GM10847 (cell line): Measurements from ENCODE around the gene ARID4B.

Experiments
- POLR2A ChIP-seq: IDR thresholded peaks from 2 replicates; pipeline ENCODE4 v1.6.1; 2011; ENCODE audit not compliant: insufficient read length; ENCODE audit errors: extremely low read depth

Gene ARID4B

DNA sequence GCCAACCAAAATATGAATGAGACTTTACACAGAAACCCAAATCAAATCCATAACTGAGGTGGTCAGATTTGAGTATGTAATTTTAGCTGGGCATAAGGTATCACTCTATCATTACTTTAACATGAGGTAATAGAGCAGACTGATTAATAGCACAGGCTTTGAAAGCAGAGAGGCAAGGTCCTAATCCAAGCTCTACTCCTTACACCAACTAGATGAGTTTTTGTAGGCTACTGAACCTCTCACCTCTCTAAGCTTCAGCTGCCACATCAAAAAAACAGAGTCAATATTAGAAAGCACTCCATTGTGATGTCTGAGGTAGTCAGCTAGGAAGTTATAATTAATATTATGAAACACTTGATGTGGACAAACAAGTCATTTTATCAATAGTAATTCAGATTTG lies 63.7 kb downstream of the ARID4B start:
- TF ChIP-seq POLR2A = no peak

DNA sequence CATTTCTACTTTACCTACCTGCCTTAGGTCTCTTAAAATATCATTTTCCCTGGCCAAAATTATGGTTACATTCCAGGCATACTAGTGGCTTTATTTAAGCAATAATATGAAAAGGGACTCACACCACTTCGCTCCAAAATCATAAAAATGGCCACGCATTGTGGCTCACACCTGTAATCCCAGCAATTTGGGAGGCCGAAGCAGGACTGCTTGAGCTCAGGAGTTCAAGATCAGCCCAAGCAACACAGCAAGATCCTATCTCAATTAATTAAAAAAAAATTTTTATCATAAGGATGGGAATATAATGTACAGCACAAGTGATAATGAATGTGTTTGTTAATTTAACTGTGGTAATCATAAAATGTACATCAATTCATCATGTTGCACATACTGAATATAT lies 65.4 kb downstream of the ARID4B start:
- no peak for TF ChIP-seq POLR2A

DNA sequence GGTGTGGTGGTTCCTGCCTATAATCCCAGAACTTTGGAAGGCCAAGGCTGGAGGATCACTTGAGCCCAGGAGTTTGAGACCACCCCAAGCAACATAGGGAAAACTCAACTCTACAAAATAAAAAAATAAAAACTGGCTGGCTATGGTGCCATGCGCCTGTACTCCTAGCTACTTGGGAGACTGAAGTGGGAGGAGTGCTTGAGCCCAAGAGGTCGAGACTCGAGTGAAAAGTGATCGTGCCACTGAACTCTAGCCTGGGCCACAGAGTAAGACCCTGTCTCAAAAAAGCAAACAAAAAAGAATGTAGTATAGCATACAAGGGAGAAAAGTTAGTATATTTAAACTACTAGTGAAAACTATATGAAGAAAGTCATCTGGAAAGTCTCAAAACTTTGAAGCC lies 66.7 kb downstream of the ARID4B start:
- no peak for TF ChIP-seq POLR2A

DNA sequence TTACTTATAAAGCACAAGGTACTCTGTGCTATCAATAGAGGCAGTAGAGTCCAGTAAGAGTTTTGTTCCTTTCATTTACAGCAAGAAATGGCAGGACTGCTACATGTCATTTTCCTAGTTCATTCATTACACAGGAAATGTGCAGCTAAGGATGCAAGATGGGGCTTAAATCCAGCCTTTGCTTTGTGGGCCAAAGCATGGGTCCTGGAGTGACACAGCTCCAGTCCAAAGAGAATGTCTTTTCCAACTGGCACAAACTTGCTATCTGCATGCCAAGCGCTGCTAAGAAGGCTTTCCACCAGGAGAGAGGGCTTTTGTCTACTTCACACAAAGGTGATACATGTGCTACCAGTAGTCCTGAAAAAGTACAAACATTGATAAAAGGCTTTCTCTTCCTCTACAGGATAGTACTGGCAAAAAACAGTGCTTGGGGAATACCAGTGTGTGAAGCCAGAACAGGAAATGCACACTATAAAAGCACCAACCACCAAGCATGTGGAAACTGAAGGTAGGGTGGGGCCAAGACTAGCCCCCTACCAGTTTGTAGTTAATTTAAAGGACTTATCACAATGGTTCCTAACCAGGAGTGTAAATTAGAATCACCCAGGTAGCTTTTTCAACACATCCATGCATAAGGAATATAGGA lies 68.7 kb downstream of the ARID4B start:
- no peak for TF ChIP-seq POLR2A

DNA sequence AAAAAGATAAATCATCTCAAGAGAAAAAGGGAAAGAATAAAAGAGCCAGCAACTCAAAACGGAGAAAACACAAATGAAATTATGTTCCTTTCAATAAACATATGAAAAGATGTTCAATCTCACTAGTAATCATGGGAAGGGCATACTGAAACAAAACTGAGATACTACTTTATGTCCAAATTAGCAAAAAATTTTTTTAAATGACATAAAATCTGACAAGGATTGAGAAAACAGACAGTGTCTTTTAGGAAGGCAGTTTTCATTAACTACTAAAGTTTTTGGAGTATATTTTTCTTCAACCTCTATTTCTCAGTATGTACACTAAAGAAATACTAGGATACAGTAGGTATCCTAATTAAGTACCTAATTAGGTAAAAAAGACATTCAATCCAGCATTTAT lies 73.3 kb downstream of the ARID4B start:
- TF ChIP-seq POLR2A = no peak

DNA sequence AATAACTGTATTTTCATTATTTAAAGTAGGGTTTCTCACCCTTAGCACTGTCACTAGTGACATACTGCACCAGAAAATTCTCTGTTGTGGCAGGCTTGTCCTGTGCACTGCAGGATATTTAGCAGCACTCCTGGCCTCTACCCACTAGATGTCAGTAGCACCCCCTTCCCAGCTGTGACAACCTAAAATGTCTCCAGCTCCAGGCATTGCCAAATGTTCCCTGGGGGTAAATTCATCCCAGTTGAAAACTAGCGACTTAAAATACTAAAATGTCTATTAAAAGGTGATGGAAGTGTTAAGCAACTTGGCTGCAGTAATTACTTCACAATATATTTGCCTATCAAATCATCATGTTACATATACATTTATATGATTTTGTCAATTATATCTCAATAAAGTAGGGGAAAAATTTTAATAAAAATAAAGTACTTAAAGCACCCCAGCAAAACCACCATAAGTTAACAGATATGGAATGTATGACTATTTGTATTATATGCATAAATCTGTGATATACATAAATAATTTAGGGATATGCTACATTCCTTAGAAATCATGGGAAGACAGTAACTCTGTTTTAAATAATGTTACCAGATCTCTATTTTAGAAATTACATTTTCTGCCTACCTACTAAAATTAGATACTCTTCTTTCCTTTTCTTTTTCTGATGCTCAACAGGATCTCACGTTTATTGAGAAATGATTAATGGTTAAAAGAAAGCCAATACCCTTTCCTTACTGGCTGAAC lies 74.6 kb downstream of the ARID4B start:
- no peak for TF ChIP-seq POLR2A

DNA sequence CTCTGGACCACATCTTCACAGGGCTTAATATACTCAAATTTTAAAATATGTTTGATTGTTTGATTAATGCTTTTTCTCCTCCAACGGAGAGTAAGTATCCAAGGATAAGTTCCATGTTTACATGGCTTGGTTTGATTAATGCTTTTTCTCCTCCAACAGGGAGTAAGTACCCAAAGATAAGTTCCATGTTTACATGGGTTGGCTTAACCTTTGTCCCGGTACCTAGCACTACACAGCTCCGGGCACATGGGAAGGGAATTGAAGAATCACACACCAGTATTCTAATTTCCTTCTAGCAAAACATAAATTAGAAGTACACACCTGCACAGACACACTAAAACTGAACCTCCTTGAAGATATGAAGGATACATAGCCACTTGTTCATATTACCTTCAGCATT lies 77.5 kb downstream of the ARID4B start:
- no peak for TF ChIP-seq POLR2A

DNA sequence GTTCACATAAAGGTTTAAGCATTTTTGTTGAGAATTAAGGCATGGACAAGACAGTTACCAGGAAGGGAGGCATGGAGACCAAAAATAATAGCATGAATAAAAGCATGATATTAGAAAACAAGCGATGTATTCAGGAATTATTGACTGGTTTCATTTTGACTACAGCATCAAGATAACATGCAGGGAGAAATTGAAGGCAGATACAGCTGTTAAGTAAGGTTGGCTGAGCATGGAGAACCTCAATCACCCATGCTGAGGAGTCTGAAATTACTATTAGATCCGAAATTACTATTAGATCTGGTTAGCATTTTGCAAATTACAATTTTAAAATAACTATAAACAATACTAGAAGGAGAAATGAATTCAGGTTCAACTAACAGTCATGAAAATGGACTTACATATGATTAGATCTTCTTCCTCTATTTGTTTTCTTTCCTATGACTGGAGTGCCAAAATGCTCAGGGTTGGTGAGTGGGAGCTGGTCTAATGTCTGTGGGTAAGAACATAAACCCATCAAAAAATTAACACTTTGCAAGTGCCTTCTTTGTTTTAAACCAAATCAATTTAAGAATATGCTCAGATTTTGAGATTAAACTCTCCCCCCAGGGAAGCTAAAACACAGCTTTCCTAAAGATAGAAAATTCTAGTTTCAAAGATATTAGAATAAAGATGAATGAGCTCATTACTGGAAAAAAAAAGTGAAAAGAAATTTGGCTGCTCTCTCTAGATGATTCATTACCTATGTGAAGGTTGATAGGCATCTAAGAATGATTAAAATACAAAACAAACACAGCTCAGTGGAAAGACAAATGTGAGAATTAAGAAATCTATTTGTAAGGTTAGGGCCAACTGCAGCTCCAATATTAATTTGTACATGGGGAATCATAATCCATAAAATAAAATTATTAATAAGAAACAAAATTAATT lies 81.7 kb downstream of the ARID4B start:
- no peak for TF ChIP-seq POLR2A

DNA sequence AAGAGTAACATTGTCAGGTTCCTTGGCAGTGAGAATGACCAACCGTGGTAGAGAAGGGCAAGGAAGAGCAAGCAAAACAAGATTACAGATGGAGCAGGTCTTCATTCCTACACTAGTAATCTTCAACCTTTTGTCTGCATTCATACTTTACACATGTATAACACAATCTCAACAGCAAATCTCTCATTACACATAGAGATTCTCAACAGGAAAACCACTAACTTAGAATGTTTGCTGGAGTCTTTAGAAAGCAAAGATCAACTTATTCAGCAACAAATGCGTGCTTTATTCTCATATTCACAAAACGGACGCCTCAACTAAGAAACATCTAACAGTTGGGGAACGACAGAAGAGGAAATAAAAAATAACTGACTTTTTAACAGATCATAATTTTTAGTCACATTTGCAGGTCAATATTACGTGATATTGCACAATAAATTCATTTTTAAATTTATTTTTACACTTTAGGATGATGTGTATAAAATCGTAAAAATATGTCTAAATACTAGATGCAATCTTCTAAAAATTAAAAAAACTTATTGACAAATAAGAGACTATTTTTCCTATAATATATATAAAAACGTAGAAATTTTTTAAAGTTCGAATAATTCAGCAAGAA lies 82.9 kb downstream of the ARID4B start:
- TF ChIP-seq POLR2A = no peak

DNA sequence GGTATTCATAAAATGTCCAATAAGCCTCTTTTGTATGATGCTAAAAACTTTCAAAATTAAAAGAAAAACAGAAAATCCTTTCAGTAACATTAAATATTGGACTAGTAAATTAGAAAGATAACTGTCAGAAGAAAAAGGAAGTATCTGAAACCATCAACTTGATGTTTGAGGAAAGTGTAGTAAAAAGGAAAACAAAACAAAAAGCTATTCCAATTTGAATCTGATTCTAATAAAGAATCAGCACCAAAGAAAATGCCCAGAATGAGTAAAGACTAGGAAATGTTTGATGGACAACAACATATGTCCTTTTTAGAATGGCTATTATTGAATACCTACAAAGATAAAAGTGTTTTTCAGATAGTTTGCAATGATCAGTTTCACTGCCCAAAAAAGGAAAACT lies 87.0 kb downstream of the ARID4B start:
- no peak for TF ChIP-seq POLR2A

DNA sequence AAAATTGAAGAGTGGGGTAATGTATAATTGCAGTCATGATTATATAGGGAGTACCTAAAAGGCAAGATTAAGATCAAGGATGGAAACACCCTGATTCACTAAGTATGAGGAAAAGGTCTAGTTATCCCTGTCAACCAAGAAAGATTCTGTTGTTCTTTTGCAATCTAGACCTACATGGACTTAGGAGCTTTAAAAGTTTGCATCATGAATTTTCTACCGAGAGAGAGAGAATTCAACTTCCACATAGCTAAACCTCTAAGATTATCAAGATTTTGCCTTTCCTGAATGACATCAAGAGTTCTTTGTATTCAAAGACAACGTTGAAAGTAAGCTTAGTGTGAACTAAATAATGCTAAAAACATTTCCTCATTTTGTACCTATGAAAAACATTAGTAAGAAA lies 88.1 kb downstream of the ARID4B start:
- TF ChIP-seq POLR2A = no peak

DNA sequence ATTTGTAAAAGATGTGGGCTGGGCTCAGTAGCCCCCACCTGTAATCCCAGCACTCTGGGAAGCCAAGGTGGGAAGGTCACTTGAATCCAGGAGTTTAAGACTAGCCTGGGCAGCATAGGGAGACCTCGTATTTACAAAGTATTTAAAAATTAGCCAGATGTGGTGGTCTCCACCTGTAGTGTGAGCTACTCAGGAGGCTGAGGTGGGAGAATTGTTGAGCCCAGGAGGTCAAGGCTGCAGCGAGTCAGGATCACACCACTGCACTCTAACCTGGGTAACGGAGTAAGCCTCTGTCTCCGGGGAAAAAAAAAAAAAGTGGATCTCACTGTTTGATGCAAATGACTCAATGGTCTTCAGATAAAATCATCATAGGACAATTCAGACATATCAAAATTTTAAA lies 89.4 kb downstream of the ARID4B start:
- no peak for TF ChIP-seq POLR2A

DNA sequence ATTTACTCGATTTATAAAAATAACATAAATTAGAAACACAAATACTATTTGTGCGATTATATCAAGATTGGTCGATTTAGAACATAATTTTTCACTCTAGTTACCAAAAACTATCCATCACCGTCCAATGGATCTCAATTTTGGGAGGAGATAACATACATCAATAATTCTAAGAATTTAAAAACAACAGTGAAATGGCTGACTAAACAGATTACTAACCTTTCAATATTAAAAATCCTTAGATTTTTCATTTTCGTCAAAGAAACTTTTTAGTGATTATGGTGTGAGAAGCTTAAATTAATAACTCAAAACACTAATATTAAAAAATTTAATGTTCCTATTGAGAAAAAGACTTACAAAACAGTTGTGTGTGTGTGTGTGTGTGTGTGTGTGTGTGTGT lies 91.9 kb downstream of the ARID4B start:
- no peak for TF ChIP-seq POLR2A

DNA sequence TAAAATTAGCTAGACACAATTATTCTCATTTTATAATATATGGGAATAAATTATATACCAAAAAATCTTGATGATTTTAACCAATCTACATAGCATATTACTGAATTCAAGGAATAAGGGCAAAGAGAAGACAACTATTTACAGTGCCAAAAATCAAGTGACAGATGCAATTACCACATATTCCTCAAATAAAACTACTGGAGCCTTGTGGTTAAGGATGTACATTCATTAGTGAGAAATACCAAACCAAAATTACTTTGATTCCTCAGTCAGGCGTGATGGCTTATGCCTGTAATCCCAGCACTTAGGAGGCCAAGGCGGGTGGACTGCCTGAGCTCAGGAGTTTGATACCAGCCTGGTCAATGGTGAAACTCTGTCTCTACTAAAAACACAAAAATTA lies 98.1 kb downstream of the ARID4B start:
- no peak for TF ChIP-seq POLR2A

DNA sequence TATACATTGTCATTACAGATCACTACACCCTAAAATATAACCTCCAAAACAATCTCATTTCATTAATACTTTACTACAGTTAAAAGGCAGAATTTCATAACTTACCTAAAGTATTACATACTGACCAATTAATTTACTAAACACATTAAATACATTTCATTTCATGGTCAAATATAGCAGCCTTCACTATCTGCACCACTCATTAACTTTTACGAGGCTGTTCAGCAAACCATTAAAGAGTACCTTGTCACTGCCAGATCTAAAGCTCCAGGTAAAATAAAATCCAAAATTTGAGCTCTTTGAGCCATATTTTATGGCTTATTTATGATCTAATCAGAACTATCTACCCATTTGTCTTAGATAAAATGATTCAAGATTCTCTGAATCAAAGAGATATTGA lies 100.6 kb downstream of the ARID4B start:
- no peak for TF ChIP-seq POLR2A
